Measurements from ENCODE around the gene DISC1.
A peak's percentile ranks its signal among the peaks of the same experiment; 100 is the strongest.

Gene DISC1

GRCh38 chr1:231970684-231971083, 344.1 kb downstream of the DISC1 start:
- Mint-ChIP-seq H3K27me3 (ENCODE audit: low read depth, poor library complexity) (no peaks in the 10 kb centered on the region), H3K4me1 (peaks cover 5% of the 10 kb centered on the region), H3K36me3 (ENCODE audit: low read depth) (no peaks in the 10 kb centered on the region), H3K9me3 (no peaks in the 10 kb centered on the region), H3K27ac (no peak overlapping the region), H3K4me3 (no peak overlapping the region)
- no peak for DNase-seq
- no peak for TF ChIP-seq CTCF (IDR thresholded peaks at IDR 0.05)

GRCh38 chr1:231971397-231972110, 345.0 kb downstream of the DISC1 start:
- Mint-ChIP-seq H3K4me3 (no peak overlapping the region), H3K27ac (no peak overlapping the region), H3K36me3 (ENCODE audit: low read depth) (peaks cover 4% of the 10 kb centered on the region), H3K27me3 (ENCODE audit: low read depth, poor library complexity) (no peaks in the 10 kb centered on the region), H3K9me3 (peaks cover 3% of the 10 kb centered on the region), H3K4me1 (peaks cover 5% of the 10 kb centered on the region)
- no peak for TF ChIP-seq CTCF (IDR thresholded peaks at IDR 0.05)
- DNase-seq = no peak

- Mint-ChIP-seq H3K4me3 (no peak overlapping the region), H3K4me1 (peaks cover 5% of the 10 kb centered on the region), H3K9me3 (peaks cover 6% of the 10 kb centered on the region), H3K36me3 (ENCODE audit: low read depth) (peaks cover 5% of the 10 kb centered on the region), H3K27ac (no peak overlapping the region), H3K27me3 (ENCODE audit: low read depth, poor library complexity) (no peaks in the 10 kb centered on the region)
- no peak for TF ChIP-seq CTCF (IDR thresholded peaks at IDR 0.05)
- no peak for DNase-seq
Observed at GRCh38 chr1:231972111-231972445, 345.5 kb downstream of the DISC1 start.

- no peak for DNase-seq
- Mint-ChIP-seq H3K4me1 (peaks cover 5% of the 10 kb centered on the region), H3K9me3 (peaks cover 17% of the 10 kb centered on the region), H3K27me3 (ENCODE audit: low read depth, poor library complexity) (no peaks in the 10 kb centered on the region), H3K27ac (no peak overlapping the region), H3K4me3 (no peak overlapping the region), H3K36me3 (ENCODE audit: low read depth) (peaks cover 15% of the 10 kb centered on the region)
- TF ChIP-seq CTCF (IDR thresholded peaks at IDR 0.05) = no peak
Observed at GRCh38 chr1:231973830-231974229, 347.2 kb downstream of the DISC1 start.

- no peak for DNase-seq
- H3K27ac Mint-ChIP-seq = peak overlapping the region; percentile 16
- H3K4me3 Mint-ChIP-seq = no peak overlapping the region
- no peak for TF ChIP-seq CTCF (IDR thresholded peaks at IDR 0.05)
- no peaks in the 10 kb centered on the region for H3K27me3 Mint-ChIP-seq (ENCODE audit: low read depth, poor library complexity)
- H3K36me3 Mint-ChIP-seq (ENCODE audit: low read depth) = peaks cover 15% of the 10 kb centered on the region
- H3K9me3 Mint-ChIP-seq = peaks cover 17% of the 10 kb centered on the region
- H3K4me1 Mint-ChIP-seq = peaks cover 5% of the 10 kb centered on the region
Observed at GRCh38 chr1:231976231-231976630, 349.6 kb downstream of the DISC1 start.

GRCh38 chr1:231981675-231982074, 355.1 kb downstream of the DISC1 start:
- Mint-ChIP-seq H3K36me3 (ENCODE audit: low read depth) (peaks cover 10% of the 10 kb centered on the region), H3K27me3 (ENCODE audit: low read depth, poor library complexity) (no peaks in the 10 kb centered on the region), H3K27ac (no peak overlapping the region), H3K4me3 (no peak overlapping the region), H3K9me3 (peaks cover 13% of the 10 kb centered on the region), H3K4me1 (peaks cover 4% of the 10 kb centered on the region)
- no peak for DNase-seq
- TF ChIP-seq CTCF (IDR thresholded peaks at IDR 0.05) = no peak
